Measurements from ENCODE around the gene CIB1.

Gene CIB1

GRCh38 chr15:90211440-90212143, 22.1 kb downstream of the CIB1 start:
- peaks cover 4% of the 10 kb centered on the region for H3K36me3 ChIP-seq (ENCODE audit: control insufficient read depth, insufficient read depth, low read length)
- no peaks in the 10 kb centered on the region for H3K27me3 ChIP-seq (ENCODE audit: control insufficient read depth, insufficient read depth, low read length)
- H3K4me1 ChIP-seq (ENCODE audit: control insufficient read depth, insufficient read depth, low read length) = no peaks in the 10 kb centered on the region
- H3K9me3 ChIP-seq (ENCODE audit: control insufficient read depth, insufficient read depth, low read length) = no peaks in the 10 kb centered on the region
- H3K4me3 ChIP-seq (ENCODE audit: low read depth, low read length) = no peak overlapping the region
- no peak overlapping the region for H3K9ac ChIP-seq (ENCODE audit: low read depth, low read length)

GRCh38 chr15:90211009-90211408, 22.7 kb downstream of the CIB1 start:
- H3K9ac ChIP-seq (ENCODE audit: low read depth, low read length) = no peak overlapping the region
- no peak overlapping the region for H3K4me3 ChIP-seq (ENCODE audit: low read depth, low read length)
- no peaks in the 10 kb centered on the region for H3K9me3 ChIP-seq (ENCODE audit: control insufficient read depth, insufficient read depth, low read length)
- H3K4me1 ChIP-seq (ENCODE audit: control insufficient read depth, insufficient read depth, low read length) = no peaks in the 10 kb centered on the region
- no peaks in the 10 kb centered on the region for H3K27me3 ChIP-seq (ENCODE audit: control insufficient read depth, insufficient read depth, low read length)
- H3K36me3 ChIP-seq (ENCODE audit: control insufficient read depth, insufficient read depth, low read length) = peaks cover 4% of the 10 kb centered on the region

GRCh38 chr15:90210593-90210992, 23.1 kb downstream of the CIB1 start:
- no peaks in the 10 kb centered on the region for H3K4me1 ChIP-seq (ENCODE audit: control insufficient read depth, insufficient read depth, low read length)
- H3K27me3 ChIP-seq (ENCODE audit: control insufficient read depth, insufficient read depth, low read length) = no peaks in the 10 kb centered on the region
- no peak overlapping the region for H3K4me3 ChIP-seq (ENCODE audit: low read depth, low read length)
- H3K9me3 ChIP-seq (ENCODE audit: control insufficient read depth, insufficient read depth, low read length) = no peaks in the 10 kb centered on the region
- H3K9ac ChIP-seq (ENCODE audit: low read depth, low read length) = no peak overlapping the region
- peaks cover 7% of the 10 kb centered on the region for H3K36me3 ChIP-seq (ENCODE audit: control insufficient read depth, insufficient read depth, low read length)

- Histone ChIP-seq H3K4me1 (ENCODE audit: control insufficient read depth, insufficient read depth, low read length) (no peaks in the 10 kb centered on the region), H3K4me3 (ENCODE audit: low read depth, low read length) (no peak overlapping the region), H3K36me3 (ENCODE audit: control insufficient read depth, insufficient read depth, low read length) (peaks cover 7% of the 10 kb centered on the region)
Measured at GRCh38 chr15:90209591-90209990, 24.1 kb downstream of the CIB1 start.

GRCh38 chr15:90208356-90208755, 25.4 kb downstream of the CIB1 start:
- no peaks in the 10 kb centered on the region for H3K27me3 ChIP-seq (ENCODE audit: control insufficient read depth, insufficient read depth, low read length)
- H3K9me3 ChIP-seq (ENCODE audit: control insufficient read depth, insufficient read depth, low read length) = no peaks in the 10 kb centered on the region
- no peaks in the 10 kb centered on the region for H3K4me1 ChIP-seq (ENCODE audit: control insufficient read depth, insufficient read depth, low read length)
- H3K4me3 ChIP-seq (ENCODE audit: low read depth, low read length) = no peak overlapping the region
- no peak overlapping the region for H3K9ac ChIP-seq (ENCODE audit: low read depth, low read length)
- peaks cover 7% of the 10 kb centered on the region for H3K36me3 ChIP-seq (ENCODE audit: control insufficient read depth, insufficient read depth, low read length)

More at GRCh38 chr15:90209591-90209990, 24.1 kb downstream of the CIB1 start:
- Histone ChIP-seq H3K9me3 (ENCODE audit: control insufficient read depth, insufficient read depth, low read length) (no peaks in the 10 kb centered on the region), H3K27me3 (ENCODE audit: control insufficient read depth, insufficient read depth, low read length) (no peaks in the 10 kb centered on the region), H3K9ac (ENCODE audit: low read depth, low read length) (no peak overlapping the region)

- Histone ChIP-seq H3K4me3 (ENCODE audit: low read depth, low read length) (no peak overlapping the region), H3K9ac (ENCODE audit: low read depth, low read length) (no peak overlapping the region), H3K36me3 (ENCODE audit: control insufficient read depth, insufficient read depth, low read length) (peaks cover 3% of the 10 kb centered on the region), H3K4me1 (ENCODE audit: control insufficient read depth, insufficient read depth, low read length) (no peaks in the 10 kb centered on the region), H3K27me3 (ENCODE audit: control insufficient read depth, insufficient read depth, low read length) (no peaks in the 10 kb centered on the region), H3K9me3 (ENCODE audit: control insufficient read depth, insufficient read depth, low read length) (no peaks in the 10 kb centered on the region)
Measured at GRCh38 chr15:90207252-90207651, 26.5 kb downstream of the CIB1 start.

GRCh38 chr15:90205886-90206285, 27.9 kb downstream of the CIB1 start:
- H3K4me3 ChIP-seq (ENCODE audit: low read depth, low read length) = no peak overlapping the region
- no peaks in the 10 kb centered on the region for H3K9me3 ChIP-seq (ENCODE audit: control insufficient read depth, insufficient read depth, low read length)
- H3K4me1 ChIP-seq (ENCODE audit: control insufficient read depth, insufficient read depth, low read length) = no peaks in the 10 kb centered on the region
- H3K27me3 ChIP-seq (ENCODE audit: control insufficient read depth, insufficient read depth, low read length) = no peaks in the 10 kb centered on the region
- H3K36me3 ChIP-seq (ENCODE audit: control insufficient read depth, insufficient read depth, low read length) = peaks cover 3% of the 10 kb centered on the region
- no peak overlapping the region for H3K9ac ChIP-seq (ENCODE audit: low read depth, low read length)

GRCh38 chr15:90205050-90205848, 28.5 kb downstream of the CIB1 start:
- peaks cover 5% of the 10 kb centered on the region for H3K4me1 ChIP-seq (ENCODE audit: control insufficient read depth, insufficient read depth, low read length)
- no peak overlapping the region for H3K9ac ChIP-seq (ENCODE audit: low read depth, low read length)
- no peaks in the 10 kb centered on the region for H3K9me3 ChIP-seq (ENCODE audit: control insufficient read depth, insufficient read depth, low read length)
- H3K36me3 ChIP-seq (ENCODE audit: control insufficient read depth, insufficient read depth, low read length) = peaks cover 3% of the 10 kb centered on the region
- H3K27me3 ChIP-seq (ENCODE audit: control insufficient read depth, insufficient read depth, low read length) = no peaks in the 10 kb centered on the region
- no peak overlapping the region for H3K4me3 ChIP-seq (ENCODE audit: low read depth, low read length)

GRCh38 chr15:90203922-90204321, 29.8 kb downstream of the CIB1 start:
- Histone ChIP-seq H3K36me3 (ENCODE audit: control insufficient read depth, insufficient read depth, low read length) (peaks cover 3% of the 10 kb centered on the region), H3K9ac (ENCODE audit: low read depth, low read length) (no peak overlapping the region), H3K4me1 (ENCODE audit: control insufficient read depth, insufficient read depth, low read length) (peaks cover 7% of the 10 kb centered on the region), H3K27me3 (ENCODE audit: control insufficient read depth, insufficient read depth, low read length) (peaks cover 2% of the 10 kb centered on the region), H3K4me3 (ENCODE audit: low read depth, low read length) (no peak overlapping the region), H3K9me3 (ENCODE audit: control insufficient read depth, insufficient read depth, low read length) (no peaks in the 10 kb centered on the region)

GRCh38 chr15:90203473-90203872, 30.3 kb downstream of the CIB1 start:
- peak overlapping the region; percentile 13 for H3K4me3 ChIP-seq (ENCODE audit: low read depth, low read length)
- no peaks in the 10 kb centered on the region for H3K9me3 ChIP-seq (ENCODE audit: control insufficient read depth, insufficient read depth, low read length)
- H3K4me1 ChIP-seq (ENCODE audit: control insufficient read depth, insufficient read depth, low read length) = peaks cover 7% of the 10 kb centered on the region
- H3K36me3 ChIP-seq (ENCODE audit: control insufficient read depth, insufficient read depth, low read length) = peaks cover 3% of the 10 kb centered on the region
- no peak overlapping the region for H3K9ac ChIP-seq (ENCODE audit: low read depth, low read length)
- peaks cover 2% of the 10 kb centered on the region for H3K27me3 ChIP-seq (ENCODE audit: control insufficient read depth, insufficient read depth, low read length)

GRCh38 chr15:90202929-90203328, 30.8 kb downstream of the CIB1 start:
- no peak overlapping the region for H3K9ac ChIP-seq (ENCODE audit: low read depth, low read length)

GRCh38 chr15:90201944-90202375, 31.8 kb downstream of the CIB1 start:
- peaks cover 3% of the 10 kb centered on the region for H3K36me3 ChIP-seq (ENCODE audit: control insufficient read depth, insufficient read depth, low read length)
- H3K27me3 ChIP-seq (ENCODE audit: control insufficient read depth, insufficient read depth, low read length) = peaks cover 2% of the 10 kb centered on the region
- no peaks in the 10 kb centered on the region for H3K9me3 ChIP-seq (ENCODE audit: control insufficient read depth, insufficient read depth, low read length)
- H3K4me3 ChIP-seq (ENCODE audit: low read depth, low read length) = peak overlapping the region; percentile 80
- H3K4me1 ChIP-seq (ENCODE audit: control insufficient read depth, insufficient read depth, low read length) = peaks cover 7% of the 10 kb centered on the region
- H3K9ac ChIP-seq (ENCODE audit: low read depth, low read length) = peak overlapping the region; percentile 65

More at GRCh38 chr15:90202929-90203328, 30.8 kb downstream of the CIB1 start:
- Histone ChIP-seq H3K36me3 (ENCODE audit: control insufficient read depth, insufficient read depth, low read length) (peaks cover 3% of the 10 kb centered on the region), H3K4me3 (ENCODE audit: low read depth, low read length) (no peak overlapping the region), H3K9me3 (ENCODE audit: control insufficient read depth, insufficient read depth, low read length) (no peaks in the 10 kb centered on the region), H3K27me3 (ENCODE audit: control insufficient read depth, insufficient read depth, low read length) (peaks cover 2% of the 10 kb centered on the region), H3K4me1 (ENCODE audit: control insufficient read depth, insufficient read depth, low read length) (peaks cover 7% of the 10 kb centered on the region)
